SK-N-MC (cell line): ENCODE measurements around the gene ZNF396.

Experiments
- DNase-seq: peaks from one replicate; pipeline ENCODE4 v3.0.0-alpha.2; 2011; ENCODE audit warnings: low read depth, low spot score
- H3K27ac ChIP-seq: fragments of 200-600 bp; sonication (generic); 2 replicates; pipeline ENCODE4 v1.5.1; 2016; ENCODE audit warnings: mixed run types
- H3K36me3 ChIP-seq: fragments of 200-600 bp; sonication (generic); 2 replicates; pipeline ENCODE4 v1.6.1; 2017; ENCODE audit warnings: antibody characterized with exemption, low read length, mixed read lengths; ENCODE audit not compliant: insufficient read depth
- H3K4me3 ChIP-seq: fragments of 200-600 bp; sonication (generic); 2 replicates; pipeline ENCODE4 v1.5.1; 2016
- H3K9ac ChIP-seq: fragments of 200-600 bp; sonication (generic); 2 replicates; pipeline ENCODE4 v1.8.0; 2017; ENCODE audit warnings: mixed run types, mixed read lengths; ENCODE audit not compliant: insufficient read length
- H3K9me3 ChIP-seq: fragments of 200-600 bp; sonication (generic); 2 replicates; pipeline ENCODE4 v1.6.1; 2017; ENCODE audit warnings: low read depth, mild to moderate bottlenecking, antibody characterized with exemption, low read length, moderate library complexity, mixed read lengths
- EZH2 ChIP-seq: fragments of 200-600 bp; sonication (generic); IDR thresholded peaks from one replicate; pipeline ENCODE4 v1.6.1; 2017; ENCODE audit warnings: antibody characterized with exemption
- FOXP2 ChIP-seq: optimal IDR thresholded peaks from 2 replicates; pipeline ENCODE3; 2011; ENCODE audit warnings: mild to moderate bottlenecking, moderate library complexity; ENCODE audit not compliant: insufficient read depth; ENCODE audit errors: extremely low read length, control extremely low read depth
- POLR2AphosphoS5 ChIP-seq: IDR thresholded peaks from 2 replicates; pipeline ENCODE4 v1.6.1; 2012; ENCODE audit warnings: mild to moderate bottlenecking, low read depth, low read length, borderline replicate concordance

The ZNF396 gene

DNA sequence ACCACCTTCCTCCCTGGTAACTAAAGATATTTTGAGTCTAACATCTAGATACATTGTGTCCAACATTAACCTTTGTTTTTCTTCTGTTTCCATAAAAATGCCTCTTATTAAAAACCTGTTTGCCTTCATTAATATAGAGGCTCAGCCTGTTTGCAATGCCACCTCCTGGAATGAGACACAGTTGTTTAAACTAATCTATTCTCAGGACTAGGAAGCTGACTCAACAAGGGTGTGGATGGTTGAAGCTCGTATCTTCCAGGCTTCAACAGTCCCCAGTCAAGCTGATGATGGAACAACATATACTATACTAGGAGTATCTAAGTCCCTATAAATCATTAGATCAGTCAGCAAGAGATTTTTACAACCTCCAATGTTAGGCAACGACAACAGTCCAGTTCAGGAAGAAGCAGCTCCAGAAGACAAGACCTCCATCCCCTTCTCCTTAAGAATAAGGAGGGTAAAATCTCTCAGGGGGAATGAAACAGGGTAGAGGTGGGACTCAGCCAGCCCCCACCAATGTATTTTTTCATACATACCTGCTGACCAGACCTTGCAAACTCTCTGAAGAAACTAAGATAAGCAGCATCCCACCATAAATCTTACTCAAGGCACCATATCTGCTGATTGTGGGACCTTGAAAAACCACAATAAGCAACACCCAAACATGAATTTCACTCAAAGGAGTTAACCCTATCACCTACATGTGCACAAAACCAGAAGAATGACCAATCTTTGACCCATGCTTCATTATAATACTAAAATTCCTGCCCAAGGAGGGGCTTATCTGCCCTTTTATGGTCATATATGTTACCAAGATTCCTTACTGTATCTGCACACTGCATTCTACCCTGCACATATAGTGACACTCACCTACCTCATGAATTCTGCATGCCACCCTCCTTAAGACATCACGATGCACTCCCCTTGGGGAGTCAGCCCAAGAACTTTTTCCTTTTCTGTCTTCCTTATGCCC is 54.4 kb downstream of the ZNF396 start:
- H3K9me3 ChIP-seq, result no peaks in the 10 kb centered on the region
- H3K4me3 ChIP-seq, result no peak overlapping the region
- H3K36me3 ChIP-seq, result no peaks in the 10 kb centered on the region
- H3K9ac ChIP-seq, result no peak overlapping the region
- H3K27ac ChIP-seq, result no peak overlapping the region
- no peak for DNase-seq
- TF ChIP-seq EZH2, result no peak
- no peak for TF ChIP-seq FOXP2
- TF ChIP-seq POLR2AphosphoS5, result no peak
